Measurements from ENCODE around the gene COL12A1.

COL12A1 gene

DNA sequence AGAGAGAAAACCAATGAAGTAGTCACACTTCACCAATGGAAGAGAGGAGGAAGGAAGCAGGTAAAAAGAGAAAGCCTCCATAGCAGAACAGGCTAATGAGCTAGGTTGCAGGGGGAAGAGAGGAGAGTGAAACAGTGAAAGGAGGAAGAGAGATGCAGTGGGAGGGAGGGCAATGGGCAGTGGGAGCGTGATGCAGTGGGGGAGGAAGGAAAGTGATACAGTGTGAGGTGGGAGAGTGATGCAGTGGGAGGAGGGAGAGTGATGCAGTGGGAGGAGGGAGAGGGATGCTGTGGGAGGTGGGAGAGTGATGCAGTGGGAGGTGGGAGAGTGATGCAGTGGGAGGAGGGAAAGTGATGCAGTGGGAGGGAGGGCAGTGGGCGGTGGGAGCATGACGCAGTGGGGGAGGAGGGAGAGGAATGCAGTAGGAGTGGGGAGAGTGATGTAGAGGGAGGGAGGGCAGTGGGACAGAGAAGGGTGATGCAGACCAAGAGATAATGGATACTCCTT, 29.7 kb downstream of the COL12A1 start:
- DNase-seq = no peak

DNA sequence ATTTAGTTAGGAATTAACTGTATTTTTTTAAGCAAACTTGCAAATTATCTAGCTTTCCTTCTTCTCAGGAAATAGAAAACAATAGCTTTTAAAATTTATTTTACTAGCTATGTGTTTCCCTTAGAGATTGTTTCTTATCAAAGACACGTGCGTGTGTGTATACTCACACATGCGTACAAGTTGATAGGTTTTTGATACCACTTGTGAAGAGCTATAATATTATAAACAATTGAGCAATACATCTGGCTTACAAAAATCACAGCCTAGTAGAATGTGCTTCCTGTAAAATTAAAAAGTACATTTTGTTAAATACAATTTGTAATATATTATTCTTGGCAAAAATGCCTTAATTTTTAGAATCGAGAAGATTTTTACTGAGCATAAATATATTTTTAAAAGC, 33.9 kb downstream of the COL12A1 start:
- no peak for DNase-seq

DNA sequence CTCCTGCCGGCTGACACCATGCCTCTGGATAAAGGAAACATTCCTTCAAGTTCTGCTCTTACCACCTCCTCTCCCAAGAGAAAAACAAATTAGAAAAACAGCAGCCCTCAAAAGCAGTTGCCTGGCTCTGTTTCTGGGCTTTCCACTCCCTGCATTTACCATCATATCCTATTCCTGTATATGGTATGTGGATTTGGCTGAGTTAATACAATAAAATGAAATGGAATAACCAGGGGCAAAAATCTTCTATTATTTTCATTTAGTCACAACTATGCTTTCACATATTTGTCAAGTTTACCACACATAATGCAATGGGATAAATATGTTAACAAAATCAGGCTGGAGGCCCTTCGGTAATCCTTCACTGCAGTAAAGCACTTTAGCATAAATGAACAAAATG, 34.3 kb downstream of the COL12A1 start:
- no peak for DNase-seq

DNA sequence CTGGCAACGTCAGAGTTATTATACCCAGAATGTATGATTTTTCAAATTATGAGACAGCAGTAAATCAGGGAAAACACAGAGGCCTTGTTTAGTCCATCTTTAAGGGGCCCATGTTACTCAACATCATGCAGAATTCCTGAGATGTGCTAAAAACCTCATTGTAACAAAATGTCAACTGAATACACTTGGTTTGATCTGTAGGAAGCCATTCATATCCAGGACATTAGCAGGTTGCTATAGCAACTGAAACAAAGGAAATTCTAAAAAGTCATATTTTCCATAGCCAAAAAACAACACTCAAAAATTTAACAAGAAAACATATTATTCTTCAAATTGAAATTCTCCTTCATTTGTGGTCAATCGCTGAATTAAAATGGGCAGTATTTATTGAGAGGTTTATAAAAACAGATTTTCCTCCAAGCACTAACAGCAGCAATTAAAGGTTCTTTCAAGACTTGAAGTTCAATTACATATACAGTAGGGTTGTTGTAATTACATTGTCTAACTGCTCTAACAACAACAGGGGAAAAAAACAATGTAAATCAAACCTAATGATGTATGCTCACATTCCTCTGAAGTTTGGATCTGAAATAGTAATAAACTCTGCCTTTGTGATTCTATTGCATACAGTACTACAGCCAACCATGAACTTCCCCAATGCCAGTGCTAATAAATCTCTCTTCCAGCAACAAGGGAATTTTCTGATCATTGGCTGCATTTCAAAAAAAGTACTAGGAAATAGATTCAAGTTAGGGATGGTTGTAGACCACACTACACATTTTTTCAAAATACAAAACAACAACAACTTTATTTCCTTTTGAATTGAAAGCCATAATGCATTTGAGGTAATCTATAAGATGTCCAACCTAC, 34.9 kb downstream of the COL12A1 start:
- no peak for DNase-seq

DNA sequence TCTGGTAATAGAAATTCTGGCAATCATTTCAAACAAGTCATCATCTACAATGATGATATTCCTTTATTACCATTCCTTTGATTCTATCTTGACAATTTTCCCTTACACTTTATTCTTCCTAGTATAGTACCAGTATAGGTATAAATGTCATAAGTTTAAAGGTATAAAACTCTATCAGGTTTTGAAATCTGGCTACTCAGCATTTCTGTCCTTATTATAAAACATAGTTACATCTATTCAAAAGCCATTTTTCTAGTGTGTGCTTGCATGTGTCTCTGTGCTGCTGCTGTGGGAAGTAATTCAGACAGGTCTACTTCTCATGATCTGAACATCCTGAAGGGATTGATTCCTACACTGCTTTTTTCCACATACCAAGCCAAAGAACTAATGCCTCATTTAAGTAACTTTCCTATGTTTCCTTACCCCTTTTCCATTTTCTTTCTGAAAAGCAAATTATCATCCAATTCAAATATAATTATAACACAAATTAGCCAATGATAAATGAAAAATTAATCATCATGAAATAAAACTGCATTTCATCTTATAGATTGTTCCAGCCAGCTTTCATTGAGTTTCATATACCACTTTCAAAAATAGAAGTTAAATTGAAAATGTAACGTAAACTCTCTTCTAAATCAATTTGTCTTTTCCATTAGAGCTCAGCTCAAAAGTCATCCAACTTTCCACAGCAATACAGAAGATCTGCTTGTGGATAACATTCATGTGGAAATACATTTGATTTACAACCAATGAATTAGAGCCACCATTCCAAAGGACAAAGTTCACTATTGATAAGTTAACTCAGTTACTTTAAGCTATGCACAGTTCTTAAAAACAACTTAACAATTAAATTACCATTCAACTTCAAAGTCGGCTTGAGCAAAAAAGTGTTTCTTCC, 35.9 kb downstream of the COL12A1 start:
- no peak for DNase-seq

DNA sequence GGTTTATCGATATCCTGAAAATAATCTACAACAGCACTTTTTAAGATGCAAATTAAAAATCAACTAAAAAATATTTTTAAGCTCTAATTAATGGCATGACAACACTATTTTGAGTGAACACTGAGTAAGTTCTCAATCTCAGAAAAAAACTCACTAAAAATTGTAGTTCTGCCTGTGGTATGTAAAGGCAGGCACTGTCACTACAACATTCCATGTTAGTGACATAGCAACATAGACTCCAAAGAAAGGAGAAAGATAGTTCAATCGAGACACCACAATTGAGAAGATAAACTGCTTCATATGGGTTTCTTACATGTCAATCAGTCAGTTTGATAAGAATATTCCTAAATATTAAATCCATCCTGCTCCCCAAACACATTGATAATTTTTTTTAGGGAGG, 38.0 kb downstream of the COL12A1 start:
- no peak for DNase-seq

DNA sequence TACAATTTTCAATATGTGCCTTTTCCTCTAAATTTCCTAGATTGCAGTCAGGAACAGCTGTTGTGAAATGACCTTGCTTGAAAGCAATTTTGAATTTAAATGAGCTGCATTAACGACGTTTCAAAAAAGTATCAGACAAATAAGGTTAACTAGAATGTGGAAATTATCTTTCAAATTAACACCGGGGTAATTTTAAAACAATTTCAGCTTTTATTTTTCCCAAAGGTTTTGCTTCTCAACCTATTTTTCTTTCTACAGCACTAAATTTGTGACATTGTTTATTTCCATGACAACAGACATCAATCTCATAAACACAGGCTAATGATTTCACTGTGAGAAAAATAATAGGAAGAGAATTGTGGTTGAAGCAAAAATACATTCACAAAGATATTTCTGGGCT, 38.5 kb downstream of the COL12A1 start:
- no peak for DNase-seq

DNA sequence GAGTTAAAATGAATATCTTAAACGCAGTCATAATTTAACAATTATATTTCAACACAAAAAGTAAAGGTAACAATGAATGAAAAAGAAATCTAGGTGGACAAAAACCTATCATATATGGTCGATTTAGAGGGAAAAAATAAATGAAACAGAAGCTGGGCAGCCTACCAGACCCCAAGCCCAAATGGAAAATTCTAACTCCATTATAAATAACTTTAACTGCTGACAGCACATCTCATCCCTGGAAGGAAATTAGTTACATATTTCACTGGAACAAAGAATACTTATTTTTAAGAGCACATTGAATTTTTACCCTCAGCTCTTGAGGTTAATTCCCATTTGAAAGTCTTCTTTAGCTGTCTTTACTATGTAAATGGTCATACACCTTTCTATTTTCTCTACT, 39.1 kb downstream of the COL12A1 start:
- no peak for DNase-seq

DNA sequence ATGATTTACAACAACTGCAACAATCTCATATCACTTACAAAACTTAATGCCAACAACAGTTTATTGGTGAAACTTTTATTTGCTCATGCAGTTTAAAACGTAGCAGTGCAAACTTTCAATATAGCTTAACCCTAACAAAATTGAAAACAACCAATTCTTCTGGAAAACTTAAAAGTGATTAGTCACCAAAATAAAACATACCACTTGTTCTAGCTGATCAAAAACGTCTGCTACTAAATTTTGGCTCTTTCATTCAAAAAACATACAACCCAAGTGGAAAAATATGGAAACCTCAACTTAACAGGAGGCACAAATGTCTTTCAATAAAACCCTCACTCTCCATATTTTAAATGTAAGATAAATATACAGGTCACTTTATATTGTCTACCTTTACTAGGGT, 39.6 kb downstream of the COL12A1 start:
- no peak for DNase-seq

DNA sequence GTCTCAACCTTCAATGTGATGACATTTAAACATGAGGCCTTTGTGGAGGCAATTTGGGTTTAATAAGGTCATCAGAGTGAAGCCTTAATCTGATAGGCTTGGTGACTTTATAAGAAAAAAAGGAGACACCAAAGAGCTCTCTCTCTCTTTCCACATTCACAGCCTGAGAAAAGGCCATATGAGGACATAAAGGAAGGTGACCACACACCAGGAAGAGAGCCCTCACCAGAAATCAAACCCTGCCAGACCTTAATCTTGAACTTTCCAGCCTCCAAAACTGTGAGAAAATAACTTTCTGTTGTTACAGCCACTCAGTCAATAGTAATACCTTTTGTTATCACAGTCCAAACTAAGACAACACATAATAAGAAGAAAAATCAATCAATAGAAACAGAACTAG, 47.7 kb downstream of the COL12A1 start:
- no peak for DNase-seq

DNA sequence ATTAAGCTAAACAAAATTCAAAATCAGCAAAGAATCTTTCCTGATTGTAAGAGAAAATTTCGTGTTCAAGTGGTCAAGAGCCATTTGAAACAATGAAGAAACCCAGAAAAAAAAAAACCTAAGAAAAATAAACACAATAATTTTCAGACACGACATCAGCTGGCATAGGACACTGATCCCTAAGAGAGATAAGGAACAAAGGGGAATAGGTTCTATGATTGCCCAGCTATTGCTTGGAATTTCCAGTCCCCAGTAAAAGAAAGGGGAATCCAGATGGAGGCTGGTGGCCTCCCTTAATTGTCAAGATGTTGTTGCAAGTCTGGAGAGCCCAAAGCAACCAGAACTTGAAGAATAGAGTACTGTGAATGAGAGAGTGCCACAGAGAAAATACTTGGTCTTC, 48.5 kb downstream of the COL12A1 start:
- DNase-seq = no peak

DNA sequence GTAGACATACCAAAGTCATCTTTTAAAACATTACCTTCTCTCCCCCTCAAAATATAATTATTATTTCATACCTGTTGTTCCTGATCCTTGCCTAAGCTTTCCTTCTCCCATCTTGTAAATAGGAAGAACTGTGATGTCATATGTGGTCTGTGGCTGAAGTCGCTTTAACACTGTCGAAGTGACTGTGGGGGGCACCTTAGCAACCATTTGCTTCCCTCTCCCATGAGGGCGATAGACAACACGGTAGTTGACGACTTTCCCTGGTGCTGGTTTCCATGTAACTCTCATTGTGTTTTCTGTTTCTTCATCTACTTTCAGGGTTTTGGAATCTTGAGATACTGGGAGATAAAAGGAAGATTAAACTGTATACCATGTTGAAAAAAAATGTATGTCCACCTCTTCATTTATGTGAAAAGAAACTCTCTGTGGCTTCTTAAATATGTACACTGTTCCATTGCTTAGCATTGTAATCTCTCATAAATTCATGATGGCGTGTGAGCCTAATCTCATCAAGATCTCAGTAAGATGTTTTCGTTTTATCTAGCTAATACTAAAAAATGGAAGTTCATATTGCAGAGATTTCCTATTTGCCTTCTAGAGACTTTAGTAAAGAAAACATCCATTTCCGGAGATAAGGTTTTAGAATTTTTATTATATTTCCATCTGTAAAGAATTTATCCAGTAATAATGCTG, 49.5 kb downstream of the COL12A1 start:
- DNase-seq = no peak

DNA sequence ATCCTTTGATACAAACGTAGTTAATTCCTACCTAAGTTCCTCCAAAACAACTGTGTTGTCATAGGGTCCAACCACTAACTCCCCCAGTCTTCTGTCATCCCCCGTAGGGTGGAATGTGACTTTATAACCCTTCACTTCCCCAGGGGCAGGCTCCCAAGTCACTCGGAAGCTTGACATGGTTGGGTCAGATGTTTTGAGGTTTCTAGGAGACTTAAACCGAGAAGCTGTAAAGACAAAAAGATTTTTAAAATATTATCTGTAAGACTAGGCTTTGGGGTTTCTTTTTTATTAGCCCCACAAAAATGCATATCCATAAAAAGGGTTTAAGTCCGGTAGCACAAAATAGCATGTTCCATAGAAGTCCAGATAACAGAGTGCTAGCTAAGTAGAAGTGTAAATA, 50.2 kb downstream of the COL12A1 start:
- DNase-seq = no peak

DNA sequence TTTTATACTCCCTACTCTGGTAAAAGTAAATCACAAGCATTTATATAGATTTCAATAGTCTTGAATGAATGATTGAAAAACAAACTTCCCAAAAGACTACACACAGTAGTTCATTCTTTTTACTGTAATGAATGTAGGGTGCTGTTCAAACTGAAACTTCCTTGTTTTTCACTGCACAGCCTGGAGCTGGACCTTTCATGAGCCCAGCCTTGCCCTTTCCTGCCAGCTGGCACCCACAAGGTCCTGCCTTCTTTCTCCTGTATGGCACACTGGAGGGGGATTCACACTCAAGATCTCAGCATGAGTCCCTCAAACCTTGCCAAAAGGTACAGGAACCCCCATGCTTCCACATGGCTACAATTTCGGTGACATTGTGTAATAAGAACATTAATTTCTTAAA, 50.9 kb downstream of the COL12A1 start:
- DNase-seq = no peak

DNA sequence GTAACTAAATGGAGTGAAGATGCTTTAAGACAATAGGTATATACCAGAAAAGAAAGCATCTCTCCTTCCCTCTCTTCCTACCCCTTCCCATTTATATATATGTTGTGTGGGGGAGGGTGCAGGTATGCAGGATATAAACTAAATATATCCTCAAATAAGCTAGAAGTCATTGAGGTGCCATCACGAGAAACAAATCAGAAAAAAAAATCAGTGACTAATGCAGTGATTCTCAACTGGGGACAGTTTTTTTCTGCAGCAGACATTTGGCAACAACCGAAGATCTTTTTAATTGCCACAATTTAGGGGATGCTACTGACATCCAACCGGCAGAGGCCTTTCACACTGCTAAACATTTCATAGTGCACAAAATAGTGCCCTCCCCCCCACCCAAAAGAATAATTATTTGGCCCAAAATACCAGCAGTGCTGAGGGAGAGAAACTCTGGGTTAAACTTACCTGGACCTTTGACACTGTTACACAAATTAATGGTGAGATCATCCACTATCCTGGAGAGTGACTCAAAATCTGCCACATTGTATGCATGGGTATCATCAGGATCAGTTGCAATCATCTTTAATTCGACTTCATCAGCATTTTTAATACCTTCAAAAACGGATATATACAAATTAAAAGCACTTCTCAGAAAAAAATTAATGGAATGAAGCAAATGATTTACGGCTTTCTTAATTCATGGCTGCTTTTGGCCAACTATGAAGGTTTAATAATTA, 55.0 kb downstream of the COL12A1 start:
- DNase-seq = no peak

DNA sequence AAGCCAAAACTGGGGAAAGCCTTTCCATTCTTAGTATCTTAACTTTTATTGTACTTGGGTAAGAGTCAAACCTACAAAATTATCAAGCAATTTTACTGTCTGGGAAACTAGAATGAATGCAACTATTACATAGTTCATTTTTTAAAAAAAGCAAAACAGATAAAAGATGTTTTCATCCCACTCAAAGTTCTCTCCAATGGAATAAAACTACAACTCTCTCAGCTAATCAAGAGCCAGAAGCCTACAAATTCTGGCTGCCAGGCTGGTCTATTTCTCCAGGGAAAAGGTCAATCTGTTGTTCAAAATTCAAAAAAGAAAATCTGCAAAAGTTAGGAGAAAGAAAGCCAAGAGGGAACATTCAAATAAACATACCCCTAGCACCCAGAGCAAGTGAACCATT, 56.2 kb downstream of the COL12A1 start:
- DNase-seq = no peak

DNA sequence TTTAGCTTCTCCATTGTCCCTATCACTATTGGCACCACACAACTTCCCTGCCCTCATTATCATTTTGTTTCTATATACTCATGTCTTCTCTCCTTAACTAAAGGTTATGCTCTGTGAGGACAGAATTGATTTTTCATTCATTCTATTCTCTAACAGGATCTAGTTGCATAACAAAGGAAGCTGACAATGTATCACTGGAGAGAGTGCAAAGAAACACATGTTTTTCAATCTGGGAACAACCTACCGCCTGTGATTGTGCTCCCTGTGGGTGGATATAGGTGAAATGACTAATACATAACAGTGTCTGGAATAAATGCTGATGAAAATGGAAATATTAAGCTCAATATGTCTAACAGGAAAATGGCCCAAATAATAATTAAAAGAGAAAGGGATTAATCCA, 56.6 kb downstream of the COL12A1 start:
- DNase-seq = no peak

DNA sequence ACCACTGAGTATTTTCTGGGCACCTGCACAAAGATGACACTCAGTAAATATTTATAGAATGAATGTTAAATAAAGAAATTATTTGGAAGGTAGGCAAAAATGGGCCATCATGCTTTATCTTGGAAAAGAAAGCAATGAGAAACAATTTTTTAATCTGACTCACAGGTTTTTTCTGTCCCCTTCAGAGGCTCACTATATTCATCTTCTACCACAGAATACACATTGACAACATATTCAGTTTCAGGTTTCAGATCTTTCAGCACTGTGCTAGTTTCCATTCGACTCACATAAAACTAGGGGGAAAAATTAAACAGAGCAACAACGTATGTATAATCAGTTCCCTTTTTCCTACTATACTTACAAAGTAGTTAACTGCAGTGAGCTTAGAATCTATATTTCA, 58.3 kb downstream of the COL12A1 start:
- DNase-seq = no peak

DNA sequence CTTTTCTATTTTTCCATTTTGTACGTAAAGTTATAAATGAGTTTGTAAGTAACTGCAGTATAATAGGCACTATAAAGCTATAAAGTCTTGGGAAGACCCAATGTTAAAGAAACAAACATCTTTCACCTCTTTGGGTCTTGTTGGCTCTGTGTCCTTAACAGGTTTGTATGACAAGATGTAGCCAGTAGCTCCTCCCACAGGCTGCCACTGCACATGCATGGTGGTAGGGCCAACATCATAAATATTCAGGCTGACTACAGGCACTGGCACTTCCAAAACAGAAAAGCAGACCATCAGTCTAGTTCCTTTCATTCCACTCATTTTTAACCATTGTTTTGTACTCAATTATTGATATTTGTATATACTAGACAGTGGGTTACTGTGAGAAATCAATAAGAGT, 59.9 kb downstream of the COL12A1 start:
- DNase-seq = no peak

DNA sequence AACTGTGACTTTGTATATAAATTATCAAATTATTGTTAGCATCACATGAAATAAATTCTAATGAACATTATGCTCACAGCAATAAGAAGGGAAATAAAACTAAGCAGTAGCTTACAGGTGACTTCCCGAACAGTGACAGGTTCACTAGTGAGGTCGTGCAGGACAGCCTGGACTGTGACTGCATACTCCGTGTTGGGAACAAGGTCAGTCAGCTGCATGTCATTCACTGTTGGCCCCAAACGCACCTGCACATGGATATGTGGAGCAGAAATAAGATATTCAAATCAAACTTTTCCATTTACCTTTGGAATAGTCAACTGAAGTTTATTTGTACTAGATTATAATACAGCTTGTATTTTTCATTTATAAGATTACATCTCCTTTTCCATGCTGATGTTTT, 60.6 kb downstream of the COL12A1 start:
- no peak for DNase-seq

DNA sequence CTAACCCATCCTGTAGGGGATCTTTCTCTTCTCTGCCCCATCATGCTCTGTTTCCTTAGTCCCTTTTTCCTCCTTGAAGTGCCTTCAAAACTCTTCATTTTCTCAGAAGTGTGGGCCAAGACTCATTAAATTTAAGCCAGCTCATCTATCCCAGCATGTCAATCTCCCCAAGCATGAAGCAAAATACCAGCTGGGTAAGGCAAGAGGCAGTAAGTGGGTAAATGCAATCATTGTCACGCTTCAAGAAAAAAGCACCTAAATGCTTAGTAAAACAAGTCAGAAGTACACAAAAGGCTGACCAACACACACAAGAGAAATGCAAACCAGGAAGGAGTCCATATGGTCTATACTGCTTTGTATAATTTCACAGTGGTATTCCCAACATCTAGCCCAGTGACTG, 61.5 kb downstream of the COL12A1 start:
- no peak for DNase-seq

DNA sequence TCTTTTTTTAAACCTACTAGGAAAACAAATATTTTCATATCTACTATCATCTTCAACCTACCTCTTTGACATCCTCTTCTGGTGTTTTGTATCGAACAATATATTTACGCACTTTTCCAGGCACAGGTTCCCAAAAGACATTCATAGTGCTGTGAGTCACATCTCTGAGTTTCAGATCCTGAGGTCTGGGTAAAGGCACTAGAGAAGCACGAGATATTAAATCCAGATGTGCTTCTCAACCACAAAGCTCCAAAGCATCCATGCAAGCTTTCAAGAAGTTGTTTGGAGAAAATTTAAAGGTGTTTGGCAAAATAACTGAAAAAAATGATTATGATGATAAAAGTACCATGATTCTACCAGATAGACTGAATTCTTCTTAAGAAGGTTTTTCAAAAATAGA, 62.7 kb downstream of the COL12A1 start:
- no peak for DNase-seq

DNA sequence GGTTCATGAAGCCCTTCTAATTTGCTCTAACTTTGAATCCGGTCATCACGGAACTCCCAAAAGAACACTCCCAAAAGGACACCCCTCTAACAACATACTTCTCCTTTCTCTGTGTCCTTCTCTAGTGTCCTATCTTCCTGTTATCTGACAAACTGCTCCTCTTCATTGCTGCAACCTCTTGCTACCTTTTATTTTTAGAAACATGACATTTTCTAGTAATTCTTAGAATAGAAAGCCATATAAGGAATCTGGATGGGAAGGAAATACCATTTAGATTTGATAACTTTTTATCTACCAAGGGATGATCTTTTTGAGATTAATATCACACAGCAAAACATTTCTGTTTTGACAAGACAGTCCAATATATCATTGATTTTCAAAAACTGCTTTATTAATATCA, 63.1 kb downstream of the COL12A1 start:
- DNase-seq = no peak
